NCI-H1930 (cell line): Measurements from ENCODE around the gene USP5.
"Not testable (repeated sequence)": the region's sequence is repeated elsewhere in the genome, so short reads cannot be mapped to it uniquely, and the experiment has no call there.

ENCODE experiments used
- DNase-seq, 2 experiments: peaks; one replicate each; lab custom pipeline; 2025; lab: John Stamatoyannopoulos, UW

Gene USP5

GRCh38 chr12:6866163-6866919 lies 14.4 kb downstream of the USP5 start:
- DNase-seq = no peak

- DNase-seq = no peak
Observed at GRCh38 chr12:6866920-6867412, 15.0 kb downstream of the USP5 start.

GRCh38 chr12:6867413-6868210 lies 15.7 kb downstream of the USP5 start, which contains the start of gene TPI1:
Gene TPI1 (plus strand): TSS chr12:6867531. CDS start chr12:6867567, 36 bp downstream.
- DNase-seq = peak; percentile 69 to 79

GRCh38 chr12:6868211-6869048 lies 16.5 kb downstream of the USP5 start:
- no peak for DNase-seq

GRCh38 chr12:6869049-6870021 lies 17.4 kb downstream of the USP5 start:
- peak; percentile 74 to 87 for DNase-seq

- not testable (repeated sequence) for DNase-seq
Observed at GRCh38 chr12:6870304-6870703, 18.4 kb downstream of the USP5 start.

- no peak for DNase-seq
Observed at GRCh38 chr12:6871052-6871957, 19.4 kb downstream of the USP5 start.

- DNase-seq = peak; percentile 72 to 85
Observed at GRCh38 chr12:6872073-6873048, 20.4 kb downstream of the USP5 start.

- DNase-seq = peak; percentile 96 to 98
Observed at GRCh38 chr12:6873094-6874014, 21.4 kb downstream of the USP5 start, which contains the start of gene SPSB2. Gene SPSB2 (minus strand): TSS chr12:6873303. CDS start chr12:6872901, 402 bp downstream.

GRCh38 chr12:6874015-6874368 lies 22.0 kb downstream of the USP5 start:
- not testable (repeated sequence) for DNase-seq

- not testable (repeated sequence) for DNase-seq
Observed at GRCh38 chr12:6879824-6880223, 27.9 kb downstream of the USP5 start.

GRCh38 chr12:6883252-6883651 lies 31.3 kb downstream of the USP5 start:
- no peak for DNase-seq

- no peak for DNase-seq
Observed at GRCh38 chr12:6883683-6884082, 31.7 kb downstream of the USP5 start.

GRCh38 chr12:6884539-6884938 lies 32.6 kb downstream of the USP5 start:
- no peak for DNase-seq

GRCh38 chr12:6886206-6886999 lies 34.5 kb downstream of the USP5 start:
- not testable (repeated sequence) for DNase-seq

- no peak for DNase-seq
Observed at GRCh38 chr12:6887460-6887859, 35.5 kb downstream of the USP5 start.
